Ishikawa (cell line): ENCODE data around the gene SGK1.

ENCODE experiments used
- CEBPB ChIP-seq: IDR thresholded peaks from 2 replicates; pipeline ENCODE4 v1.6.1; 2012
- CREB1 ChIP-seq: IDR thresholded peaks from 2 replicates; pipeline ENCODE4 v1.6.1; 2012; ENCODE audit warnings: low read depth
- EGR1 ChIP-seq: IDR thresholded peaks from 2 replicates; pipeline ENCODE4 v1.6.1; 2012
- EP300 ChIP-seq: IDR thresholded peaks from 2 replicates; pipeline ENCODE4 v1.6.1; 2012; ENCODE audit warnings: borderline replicate concordance
- FOXM1 ChIP-seq: IDR thresholded peaks from 2 replicates; pipeline ENCODE4 v1.6.1; 2012; ENCODE audit warnings: low read depth, borderline replicate concordance
- MAX ChIP-seq: IDR thresholded peaks from 2 replicates; pipeline ENCODE4 v1.6.1; 2012
- NFIC ChIP-seq: IDR thresholded peaks from 2 replicates; pipeline ENCODE4 v1.6.1; 2012
- RAD21 ChIP-seq: IDR thresholded peaks from 2 replicates; pipeline ENCODE4 v1.6.1; 2012; ENCODE audit warnings: low read depth
- REST ChIP-seq: IDR thresholded peaks from 2 replicates; pipeline ENCODE4 v1.6.1; 2012; ENCODE audit warnings: low read depth, mild to moderate bottlenecking
- TAF1 ChIP-seq: IDR thresholded peaks from 2 replicates; pipeline ENCODE4 v1.6.1; 2012; ENCODE audit warnings: low read depth, mild to moderate bottlenecking
- TCF12 ChIP-seq: IDR thresholded peaks from 2 replicates; pipeline ENCODE4 v1.6.1; 2012; ENCODE audit warnings: low read depth
- TEAD4 ChIP-seq: IDR thresholded peaks from 2 replicates; pipeline ENCODE4 v1.6.1; 2012
- USF1 ChIP-seq: IDR thresholded peaks from 2 replicates; pipeline ENCODE4 v1.6.1; 2012
- YY1 ChIP-seq: IDR thresholded peaks from 2 replicates; pipeline ENCODE4 v1.6.1; 2012; ENCODE audit warnings: low read depth
- ZBTB7A ChIP-seq: IDR thresholded peaks from 2 replicates; pipeline ENCODE4 v1.6.1; 2012; ENCODE audit warnings: low read depth

SGK1 gene

DNA sequence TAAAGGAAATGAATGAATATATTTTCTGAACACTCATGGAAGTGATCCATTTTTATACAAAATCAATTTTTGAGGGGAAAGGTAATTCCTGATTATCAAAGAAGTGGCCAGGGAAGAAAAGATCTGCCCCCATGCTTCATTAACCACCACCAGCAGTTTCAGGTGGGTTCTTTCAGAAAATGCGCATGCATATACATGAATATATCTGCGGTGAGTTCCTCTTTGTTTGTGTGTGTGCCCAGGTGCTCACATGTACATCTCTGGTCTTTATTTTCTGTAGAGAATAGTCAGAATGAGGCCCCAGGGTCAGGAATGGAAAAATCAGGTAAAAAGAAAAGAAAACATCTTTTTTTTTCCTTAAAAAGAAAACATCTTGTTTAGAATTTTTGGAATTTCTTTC lies 88.4 kb downstream of the SGK1 start:
- TF ChIP-seq TEAD4 (no peak), ZBTB7A (no peak), NFIC (no peak), TAF1 (no peak), USF1 (no peak), CEBPB (no peak), MAX (no peak), YY1 (no peak), EP300 (no peak), TCF12 (no peak), CREB1 (no peak), RAD21 (no peak), REST (no peak)

DNA sequence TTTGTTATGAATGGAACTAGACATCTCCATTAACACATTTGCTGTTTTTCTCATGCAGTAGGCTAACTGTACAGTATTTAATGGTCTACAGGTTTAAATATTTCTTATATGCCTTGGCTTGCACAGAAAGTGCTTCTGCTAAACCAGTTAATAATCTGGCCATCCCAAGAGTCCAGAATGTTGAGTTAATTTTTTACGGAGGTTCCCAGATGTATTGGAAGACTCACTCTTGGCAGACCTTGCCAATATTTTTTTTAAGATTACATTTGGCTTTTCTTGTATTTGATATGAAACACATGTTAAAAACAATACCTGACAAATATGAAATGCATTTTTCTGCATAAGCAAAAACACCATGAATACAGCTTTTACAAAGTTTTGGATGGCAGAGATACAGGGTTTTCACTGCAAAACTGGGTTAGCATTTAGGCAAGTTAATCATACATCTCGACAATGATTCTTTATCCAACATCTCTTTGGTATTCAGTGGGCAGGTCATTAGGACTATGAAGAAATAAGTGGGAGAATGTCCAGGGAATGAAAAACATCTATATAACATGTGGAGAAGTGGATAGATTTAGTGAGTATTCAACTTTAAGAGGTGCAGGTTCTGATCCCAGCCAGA lies 94.0 kb downstream of the SGK1 start:
- TF ChIP-seq MAX (no peak), TEAD4 (no peak), REST (no peak), EP300 (no peak), RAD21 (no peak), CREB1 (no peak), USF1 (no peak), ZBTB7A (no peak), FOXM1 (no peak), TCF12 (no peak), NFIC (no peak), EGR1 (no peak), TAF1 (no peak), CEBPB (no peak), YY1 (no peak)

DNA sequence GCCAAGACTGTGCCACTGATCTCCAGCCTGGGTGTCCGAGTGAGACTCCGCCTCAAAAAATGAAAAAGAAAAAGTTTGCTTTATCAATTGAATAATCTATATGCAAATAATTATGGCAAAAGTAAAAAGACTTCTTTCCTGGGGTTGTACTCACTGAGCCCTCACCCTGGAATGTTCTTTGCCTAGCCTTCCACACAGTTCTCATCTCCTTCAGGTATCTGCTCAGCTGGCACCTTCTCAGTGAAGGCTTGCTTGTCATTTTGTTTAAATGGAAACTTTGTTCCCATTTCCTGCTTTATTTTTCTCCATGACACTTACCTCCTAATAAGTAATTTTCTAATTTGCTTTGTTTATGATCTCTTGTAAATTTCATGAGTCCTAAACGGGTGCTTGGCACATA lies 96.7 kb downstream of the SGK1 start:
- no peak for TF ChIP-seq YY1
- TF ChIP-seq TEAD4: no peak
- TF ChIP-seq MAX: no peak
- no peak for TF ChIP-seq TAF1
- no peak for TF ChIP-seq EGR1

- TF ChIP-seq EP300: no peak
- TF ChIP-seq FOXM1: no peak
- no peak for TF ChIP-seq REST
- TF ChIP-seq NFIC: no peak
These were observed 100.1 kb downstream of the SGK1 start for GRCh38 chr6:134217798-134218140.

GRCh38 chr6:134217105-134217797 lies 100.7 kb downstream of the SGK1 start:
- TF ChIP-seq RAD21: no peak
- no peak for TF ChIP-seq TCF12
- no peak for TF ChIP-seq MAX
- no peak for TF ChIP-seq ZBTB7A
- TF ChIP-seq CEBPB: no peak
- no peak for TF ChIP-seq TAF1
- TF ChIP-seq TEAD4: no peak
